GM19395 (cell line): Measurements from ENCODE around the gene BCL2L14.

Experiments
- ATAC-seq: cut with Tn5 transposase; IDR thresholded peaks from one replicate; pipeline ENCODE4 v1.9.1; 2021; ENCODE audit warnings: mild to moderate bottlenecking, moderate library complexity; ENCODE audit not compliant: unreplicated experiment

BCL2L14 gene

GRCh38 chr12:12070674-12071656, at the start of gene BCL2L14:
BCL2L14 (plus strand) TSS chr12:12070939; CDS start chr12:12079306, 8,367 bp downstream.
- peak; percentile 52 for ATAC-seq

GRCh38 chr12:12022306-12022936, 48.3 kb upstream of the BCL2L14 start:
- ATAC-seq = no peak

GRCh38 chr12:12023456-12023855, 47.3 kb upstream of the BCL2L14 start:
- no peak for ATAC-seq

GRCh38 chr12:12024911-12025682, 45.6 kb upstream of the BCL2L14 start:
- ATAC-seq = peak; percentile 89

GRCh38 chr12:12025799-12026386, 44.8 kb upstream of the BCL2L14 start:
- no peak for ATAC-seq

- no peak for ATAC-seq
These were observed 41.9 kb upstream of the BCL2L14 start for GRCh38 chr12:12028668-12029402.

- ATAC-seq = no peak
These were observed 41.1 kb upstream of the BCL2L14 start for GRCh38 chr12:12029653-12030052.

- ATAC-seq = no peak
These were observed 38.4 kb upstream of the BCL2L14 start for GRCh38 chr12:12032260-12032791.

- no peak for ATAC-seq
These were observed 37.6 kb upstream of the BCL2L14 start for GRCh38 chr12:12032851-12033797.

GRCh38 chr12:12033824-12034223, 36.9 kb upstream of the BCL2L14 start:
- ATAC-seq = no peak

- no peak for ATAC-seq
These were observed 36.4 kb upstream of the BCL2L14 start for GRCh38 chr12:12034344-12034743.

GRCh38 chr12:12035229-12035628, 35.5 kb upstream of the BCL2L14 start:
- ATAC-seq = no peak

GRCh38 chr12:12036901-12037300, 33.8 kb upstream of the BCL2L14 start:
- ATAC-seq = no peak

GRCh38 chr12:12039897-12040296, 30.8 kb upstream of the BCL2L14 start:
- ATAC-seq = no peak

GRCh38 chr12:12046401-12046800, 24.3 kb upstream of the BCL2L14 start:
- no peak for ATAC-seq

GRCh38 chr12:12047682-12048081, 23.1 kb upstream of the BCL2L14 start:
- ATAC-seq = no peak

- no peak for ATAC-seq
These were observed 22.5 kb upstream of the BCL2L14 start for GRCh38 chr12:12048266-12048665.

GRCh38 chr12:12048714-12049113, 22.0 kb upstream of the BCL2L14 start:
- ATAC-seq = no peak

- ATAC-seq = no peak
These were observed 19.1 kb upstream of the BCL2L14 start for GRCh38 chr12:12051668-12052067.
